ENCODE data around the gene KCNG2.

KCNG2 gene

GRCh38 chr18:79801217-79801616 is 3.5 kb downstream of the KCNG2 start:
- no peak overlapping the region for H3K27ac ChIP-seq
- peaks cover 18 to 26% of the 10 kb centered on the region in 2 experiments for H3K4me1 ChIP-seq (ENCODE audit: control insufficient read depth in 1 of 2, insufficient read depth in 1 of 2, low read depth in 1 of 2, low read length in 1 of 2)
- H3K4me3 ChIP-seq (ENCODE audit: low read depth in 1 of 2, low read length in 1 of 2) = no peak overlapping the region
- no peaks in the 10 kb centered on the region for H3K36me3 ChIP-seq
- H3K27me3 ChIP-seq = peaks cover 46% of the 10 kb centered on the region
- no peaks in the 10 kb centered on the region for H3K9me3 ChIP-seq
- no peak for TF ChIP-seq CTCF (IDR thresholded peaks at IDR 0.05)

- Histone ChIP-seq H3K4me3 (ENCODE audit: low read depth in 1 of 2, low read length in 1 of 2) (no peak overlapping the region), H3K4me1 (ENCODE audit: control insufficient read depth in 1 of 2, insufficient read depth in 1 of 2, low read depth in 1 of 2, low read length in 1 of 2) (peaks cover 18 to 26% of the 10 kb centered on the region in 2 experiments), H3K36me3 (no peaks in the 10 kb centered on the region), H3K27ac (no peak overlapping the region), H3K27me3 (peaks cover 42% of the 10 kb centered on the region), H3K9me3 (no peaks in the 10 kb centered on the region)
- no peak for TF ChIP-seq CTCF (IDR thresholded peaks at IDR 0.05)
Observed at GRCh38 chr18:79801641-79802040, 3.9 kb downstream of the KCNG2 start.

- Histone ChIP-seq H3K27me3 (peaks cover 35% of the 10 kb centered on the region), H3K9me3 (no peaks in the 10 kb centered on the region), H3K36me3 (no peaks in the 10 kb centered on the region), H3K4me3 (ENCODE audit: low read depth in 1 of 2, low read length in 1 of 2) (no peak overlapping the region), H3K27ac (no peak overlapping the region), H3K4me1 (ENCODE audit: control insufficient read depth in 1 of 2, insufficient read depth in 1 of 2, low read depth in 1 of 2, low read length in 1 of 2) (peaks cover 18 to 26% of the 10 kb centered on the region in 2 experiments)
- TF ChIP-seq CTCF (IDR thresholded peaks at IDR 0.05) = no peak
Observed at GRCh38 chr18:79802298-79802697, 4.6 kb downstream of the KCNG2 start.

- H3K4me1 ChIP-seq (ENCODE audit: control insufficient read depth in 1 of 2, insufficient read depth in 1 of 2, low read depth in 1 of 2, low read length in 1 of 2) = peaks cover 9 to 14% of the 10 kb centered on the region in 2 experiments
- no peak overlapping the region for H3K27ac ChIP-seq
- H3K27me3 ChIP-seq = peaks cover 22% of the 10 kb centered on the region
- H3K9me3 ChIP-seq = no peaks in the 10 kb centered on the region
- no peak overlapping the region for H3K4me3 ChIP-seq (ENCODE audit: low read depth in 1 of 2, low read length in 1 of 2)
- no peak for TF ChIP-seq CTCF (IDR thresholded peaks at IDR 0.05)
- H3K36me3 ChIP-seq = no peaks in the 10 kb centered on the region
Observed at GRCh38 chr18:79803611-79804051, 5.9 kb downstream of the KCNG2 start.

DNA sequence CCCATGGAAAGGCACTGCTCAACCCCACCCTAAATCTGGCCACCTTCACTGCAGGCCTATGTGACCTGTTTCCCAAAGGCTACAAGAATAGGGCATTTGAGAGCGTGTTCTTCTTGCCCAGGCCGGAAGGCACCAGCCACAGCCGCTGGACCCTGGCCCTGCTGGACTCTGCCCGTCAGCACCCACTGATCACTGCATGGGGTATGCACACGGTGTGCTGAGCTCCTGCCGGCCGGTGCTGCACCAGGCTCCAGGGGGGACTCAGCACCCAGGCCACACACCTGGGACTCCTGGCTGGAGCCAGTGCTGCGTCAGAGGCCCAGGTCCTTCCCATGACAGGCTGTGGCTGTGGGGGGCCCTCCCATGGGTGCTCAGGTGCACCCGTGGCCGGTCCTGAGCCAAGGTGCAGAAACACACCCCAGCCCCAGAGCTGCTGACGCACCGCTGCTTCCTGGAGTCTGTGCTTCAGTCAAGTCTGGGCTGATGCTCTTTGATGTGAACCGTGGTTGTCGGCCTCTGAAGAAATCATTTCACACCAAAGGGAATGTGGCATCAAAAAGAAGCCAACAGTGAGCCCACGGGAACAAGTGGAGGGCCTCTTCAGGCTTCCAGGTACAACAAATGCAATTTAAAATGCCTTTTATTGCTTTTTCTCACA is 6.5 kb downstream of the KCNG2 start:
- TF ChIP-seq CTCF (IDR thresholded peaks at IDR 0.05) = no peak
- H3K4me3 ChIP-seq (ENCODE audit: low read depth in 1 of 2, low read length in 1 of 2) = no peak overlapping the region

More for the DNA sequence above, 6.5 kb downstream of the KCNG2 start:
- Histone ChIP-seq H3K4me1 (ENCODE audit: control insufficient read depth in 1 of 2, insufficient read depth in 1 of 2, low read depth in 1 of 2, low read length in 1 of 2) (peaks cover 3 to 8% of the 10 kb centered on the region in 2 experiments), H3K9me3 (no peaks in the 10 kb centered on the region), H3K27me3 (peaks cover 15% of the 10 kb centered on the region), H3K36me3 (no peaks in the 10 kb centered on the region), H3K27ac (no peak overlapping the region)

Data from neutrophil (primary cell).